T-helper 1 cell (primary cell): ENCODE results near the gene R3HDM2.
"Not testable (repeated sequence)": the region's sequence is repeated elsewhere in the genome, so short reads cannot be mapped to it uniquely, and the experiment has no call there.

ENCODE experiments used
- DNase-seq, 5 donors: peaks; one replicate each; pipeline ENCODE4 v3.0.0-alpha.2; 2012 to 2020

Gene R3HDM2

DNA sequence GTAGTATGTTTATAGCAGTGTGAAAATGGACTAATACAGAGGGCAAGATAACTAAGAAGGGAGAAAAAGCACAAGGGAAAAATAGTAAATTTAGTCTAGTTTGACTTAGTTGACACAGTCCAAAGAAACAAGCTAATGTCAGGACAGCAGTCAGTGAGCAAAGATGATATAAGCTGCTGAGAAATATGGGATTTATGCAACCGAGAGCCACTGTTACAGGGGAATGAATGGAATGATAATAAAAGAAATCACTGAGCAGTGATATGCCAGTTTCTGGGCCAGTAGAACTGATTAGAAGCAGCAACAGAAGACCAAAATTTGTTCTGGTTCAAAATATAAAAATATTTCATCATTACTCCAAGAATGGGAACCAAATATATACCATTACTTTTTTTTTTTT, 60.1 kb downstream of the R3HDM2 start:
- no peak for DNase-seq

DNA sequence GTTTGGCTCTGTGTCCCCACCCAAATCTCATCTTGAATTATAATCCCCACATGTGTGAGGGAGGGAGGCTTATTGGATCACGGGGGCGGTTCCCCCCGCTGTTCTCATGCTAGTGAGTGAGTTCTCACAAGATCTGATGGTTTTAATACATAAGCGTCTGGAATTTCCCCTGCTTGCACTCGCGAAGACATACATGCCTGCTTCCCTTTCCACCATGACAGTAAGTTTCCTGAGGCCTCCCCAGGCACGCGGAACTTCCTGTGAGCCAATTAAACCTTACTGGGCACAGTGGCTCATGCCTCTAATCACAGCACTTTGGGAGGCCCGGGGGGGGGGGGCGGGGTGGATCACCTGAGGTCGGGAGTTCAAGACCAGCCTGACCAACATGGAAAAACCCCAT, 60.8 kb downstream of the R3HDM2 start:
- DNase-seq, result no peak

DNA sequence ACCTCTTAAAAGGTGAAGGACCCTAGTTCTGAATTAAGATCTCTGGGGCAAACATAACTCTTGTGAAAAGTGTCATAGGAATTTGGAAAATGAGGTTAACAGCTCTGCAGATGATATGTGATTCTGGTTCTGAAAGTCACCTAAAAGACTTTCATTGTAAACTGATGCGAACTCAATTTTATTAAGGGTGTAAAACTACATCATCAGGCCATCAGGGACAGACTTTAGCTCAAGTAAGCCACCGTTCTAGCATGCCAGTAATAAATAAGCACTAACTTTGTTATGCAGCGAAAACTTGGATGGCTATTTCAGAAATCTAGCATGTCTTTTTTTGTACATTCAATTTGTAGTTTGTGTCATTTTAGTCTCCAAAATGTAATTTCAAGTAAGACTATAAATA, 61.6 kb downstream of the R3HDM2 start:
- no peak for DNase-seq

DNA sequence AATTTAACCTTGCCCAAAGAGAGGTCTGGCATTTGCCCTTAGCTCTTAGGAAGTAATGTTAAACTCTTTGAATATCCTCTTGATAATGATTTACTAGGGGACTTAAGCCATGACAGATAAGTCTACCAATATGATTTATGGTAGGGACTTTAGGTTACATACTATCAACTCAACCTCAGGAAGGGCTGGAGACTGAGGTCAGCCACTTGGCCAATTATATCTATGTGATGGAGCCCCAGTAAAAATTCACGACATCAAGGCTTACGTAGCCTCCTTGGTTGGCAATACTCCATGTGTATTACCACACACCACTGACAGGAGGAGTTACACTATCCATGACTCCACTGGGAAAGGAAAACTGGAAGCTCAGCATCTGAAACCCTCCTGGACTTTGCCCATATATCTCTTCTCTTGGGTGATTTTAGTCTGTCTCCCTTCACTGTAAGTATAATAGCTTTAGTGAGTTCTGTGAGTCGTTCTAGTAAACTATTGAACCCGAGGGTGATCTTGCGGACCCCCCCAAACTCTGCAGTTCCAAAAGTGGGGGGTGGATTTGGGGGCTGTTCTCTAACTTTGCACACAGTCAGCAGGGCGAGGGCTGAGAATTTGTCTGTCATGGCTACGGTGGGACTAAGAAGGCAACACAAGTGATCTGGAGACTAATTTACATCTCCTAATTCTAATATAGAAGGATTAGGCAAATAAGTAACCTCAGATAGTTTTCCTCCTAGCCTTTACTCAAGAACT, 62.3 kb downstream of the R3HDM2 start:
- DNase-seq, result no peak

DNA sequence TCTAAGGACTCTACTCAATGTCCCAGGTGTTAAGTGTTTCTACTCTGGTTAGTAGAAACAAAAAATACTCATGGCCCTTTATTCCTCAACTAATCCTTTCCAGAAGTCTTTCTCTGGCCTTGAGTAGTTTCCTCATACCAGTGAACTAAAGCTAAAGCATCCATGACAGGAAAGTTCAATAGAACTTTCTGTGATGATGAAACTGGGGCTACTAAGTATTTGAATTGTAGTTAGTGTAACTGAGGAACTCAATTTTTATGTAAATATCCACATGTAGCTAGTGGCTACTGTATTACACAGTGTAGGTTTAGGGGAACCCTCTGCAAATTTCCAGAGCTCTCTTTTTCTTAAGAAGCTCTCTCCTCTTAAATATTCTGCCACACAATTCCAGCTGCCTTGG, 63.7 kb downstream of the R3HDM2 start:
- DNase-seq, result no peak

DNA sequence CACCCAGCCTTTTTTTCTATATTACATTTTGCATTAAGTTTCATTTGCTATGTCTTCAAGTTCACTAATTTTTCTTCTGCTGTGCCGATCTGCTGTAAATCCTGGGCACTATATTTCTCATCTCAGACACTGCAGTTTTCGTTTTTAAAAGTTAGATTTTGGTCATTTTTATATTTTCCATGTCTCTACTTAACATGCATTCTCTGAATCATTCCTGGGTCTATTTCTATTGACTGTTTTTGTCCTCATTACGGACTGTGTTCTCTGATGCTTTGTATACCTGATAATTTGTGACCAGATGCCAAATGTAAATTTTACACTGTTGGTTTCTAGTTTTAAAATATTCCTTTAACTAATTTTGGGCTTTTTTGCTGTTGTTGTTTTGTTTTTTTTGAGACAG, 64.5 kb downstream of the R3HDM2 start:
- no peak for DNase-seq

DNA sequence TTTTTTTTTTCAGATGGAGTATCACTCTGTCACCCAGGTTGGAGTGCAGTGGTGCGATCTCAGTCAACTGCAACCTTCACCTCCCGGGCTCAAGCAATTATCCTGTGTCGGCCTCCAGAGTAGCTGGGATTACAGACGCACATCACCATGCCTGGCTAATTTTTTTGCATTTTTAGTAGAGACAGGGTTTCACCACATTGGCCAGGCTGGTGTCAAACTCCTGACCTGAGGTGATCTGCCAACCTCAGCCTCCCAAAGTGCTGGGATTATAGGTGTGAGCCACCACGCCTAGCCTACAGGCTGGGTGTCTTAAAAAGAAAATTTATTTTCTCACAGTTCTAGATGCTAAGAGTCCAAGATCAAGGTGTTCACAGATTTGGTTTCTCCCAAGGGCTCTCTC, 66.7 kb downstream of the R3HDM2 start:
- not testable (repeated sequence) for DNase-seq

DNA sequence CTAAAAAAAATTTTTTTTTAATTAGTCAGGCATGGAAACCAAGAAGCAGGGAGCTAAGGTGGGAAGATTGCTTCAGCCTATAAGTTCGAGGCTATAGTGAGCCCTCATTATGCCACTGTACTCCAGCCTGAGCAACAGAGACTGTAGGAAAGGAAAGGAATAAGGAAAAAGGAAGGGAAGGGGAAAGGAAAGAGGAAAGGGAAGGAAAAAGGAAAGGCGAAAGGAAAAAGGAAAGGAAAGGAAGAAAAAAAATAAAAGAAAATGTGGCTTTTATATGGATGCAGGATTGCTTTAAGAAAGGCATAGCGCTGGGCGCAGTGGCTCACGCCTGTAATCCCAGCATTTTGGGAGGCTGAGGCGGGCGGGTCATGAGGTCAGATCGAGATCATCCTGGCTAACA, 70.4 kb downstream of the R3HDM2 start:
- DNase-seq, result no peak

DNA sequence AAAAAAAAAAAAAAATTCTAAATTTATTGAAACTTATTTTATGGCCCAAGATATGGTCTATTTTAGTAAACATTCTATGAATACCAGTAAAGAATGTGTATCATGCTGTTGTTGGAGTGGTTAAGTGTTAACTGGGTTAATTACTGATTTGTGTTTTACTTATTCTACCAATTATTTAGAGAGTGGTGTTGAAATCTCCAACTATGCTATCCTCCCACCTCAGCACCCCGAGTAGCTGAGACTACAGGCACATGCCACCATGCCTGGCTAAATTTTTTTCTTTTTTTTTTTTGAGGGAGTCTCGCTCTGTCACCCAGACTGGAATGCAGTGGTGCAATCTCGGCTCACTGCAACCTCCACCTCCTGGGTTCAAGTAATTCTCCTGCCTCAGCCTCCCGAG, 72.2 kb downstream of the R3HDM2 start:
- no peak for DNase-seq

DNA sequence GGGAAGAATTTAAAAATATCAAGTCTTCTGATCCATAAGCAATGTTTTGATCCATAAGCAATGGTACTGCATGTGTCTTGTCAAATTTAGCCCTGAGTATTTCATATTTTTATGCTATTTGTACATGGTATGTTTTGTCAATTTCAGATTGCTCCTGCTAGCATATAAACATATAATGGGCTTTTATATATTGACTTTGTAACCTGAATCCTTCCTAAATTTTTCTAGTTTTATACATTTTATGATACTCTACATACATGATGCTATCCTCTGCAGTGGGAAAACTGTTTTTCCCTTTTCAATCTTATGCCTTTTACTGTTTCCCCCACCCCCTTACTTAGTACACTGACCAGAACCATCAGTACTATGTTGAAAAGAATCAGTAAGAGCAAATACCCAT, 75.1 kb downstream of the R3HDM2 start:
- no peak for DNase-seq

DNA sequence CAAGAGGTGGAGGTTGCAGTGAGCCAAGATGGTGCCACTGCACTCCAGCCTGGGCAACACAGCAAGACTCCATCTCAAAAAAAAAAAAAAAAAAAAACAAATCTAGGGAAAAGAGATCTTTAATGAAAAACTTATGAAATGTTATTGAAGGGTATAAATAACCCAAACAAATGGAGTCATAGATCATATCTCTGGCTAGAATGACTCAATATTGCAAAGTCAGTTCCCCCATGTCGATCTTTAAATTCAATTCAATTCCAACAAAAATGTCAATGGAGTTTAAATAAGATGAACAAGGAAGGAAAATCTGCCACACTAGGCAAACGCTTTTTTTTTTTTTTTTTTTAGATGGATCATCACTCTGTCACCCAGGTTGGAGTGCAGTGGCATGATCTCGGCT, 78.7 kb downstream of the R3HDM2 start:
- DNase-seq, result no peak

DNA sequence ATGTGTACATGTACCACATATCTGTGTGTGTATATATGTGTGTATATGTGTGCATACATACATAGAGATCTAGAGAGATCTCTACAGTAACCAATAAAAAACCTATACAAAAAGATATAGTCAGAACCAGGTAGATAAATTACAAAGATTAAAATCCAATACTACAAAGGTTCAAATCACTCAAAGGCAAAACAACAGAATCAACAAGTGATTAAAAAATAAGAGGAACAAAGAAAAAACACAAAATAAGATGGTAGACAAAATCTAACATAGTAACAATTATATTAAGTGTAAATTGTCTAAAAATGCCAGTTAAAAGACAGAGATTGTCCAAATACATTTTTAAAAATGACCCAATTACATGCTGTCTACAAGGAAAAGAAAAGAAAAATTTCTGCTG, 83.6 kb downstream of the R3HDM2 start:
- DNase-seq, result no peak

DNA sequence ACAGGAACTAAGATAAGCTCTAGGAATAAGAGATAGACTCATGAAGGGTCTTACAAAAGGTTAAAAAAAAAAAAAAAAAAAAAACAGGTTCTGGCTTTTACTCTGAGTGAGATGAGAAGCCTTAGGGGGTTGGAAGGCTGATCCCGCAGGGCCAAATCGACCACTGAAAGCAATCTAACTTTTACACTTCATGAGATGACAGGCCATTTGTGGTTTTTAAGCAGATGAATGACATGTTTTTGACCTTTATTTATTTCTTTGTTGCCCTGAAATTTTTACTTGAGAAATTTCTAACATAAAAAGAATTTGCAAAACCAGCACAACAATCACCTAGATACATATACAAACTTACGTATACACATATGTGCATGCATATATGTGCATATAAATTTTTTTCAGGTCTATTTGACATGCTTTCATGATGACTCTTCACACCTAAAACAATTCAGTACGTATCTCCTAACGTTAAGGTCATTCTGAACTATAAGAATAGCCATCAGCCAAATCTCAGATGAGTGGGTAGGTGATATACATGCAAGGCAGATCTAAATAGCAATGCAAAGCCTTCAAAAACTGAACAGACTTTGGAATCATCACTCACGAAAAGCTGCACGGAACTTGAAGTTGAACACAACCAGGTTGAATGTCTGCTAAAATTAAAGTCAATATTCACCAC, 87.0 kb downstream of the R3HDM2 start:
- DNase-seq, result no peak

DNA sequence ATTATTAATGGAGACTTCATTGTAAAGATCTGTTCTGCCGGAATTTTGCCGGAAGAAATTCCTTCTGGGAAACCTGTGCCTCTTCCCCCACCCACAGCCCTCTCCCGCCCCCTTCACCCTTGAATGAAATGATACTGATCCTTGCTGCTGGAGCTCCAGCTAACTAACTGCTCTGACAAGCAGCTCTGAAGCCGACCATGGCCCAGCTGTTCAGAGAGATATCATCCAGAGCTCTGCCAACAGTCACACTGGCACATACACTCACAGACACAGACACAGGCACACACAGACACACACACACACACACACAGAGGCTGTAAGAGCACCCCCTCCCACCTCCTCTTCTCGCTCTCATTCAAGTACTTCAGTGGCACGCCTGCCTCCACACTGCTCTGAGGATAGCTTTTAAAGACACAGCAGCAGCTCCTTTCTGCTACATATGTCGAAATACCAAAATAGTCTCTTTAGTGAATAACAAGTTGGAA, 88.6 kb downstream of the R3HDM2 start:
- no peak for DNase-seq

DNA sequence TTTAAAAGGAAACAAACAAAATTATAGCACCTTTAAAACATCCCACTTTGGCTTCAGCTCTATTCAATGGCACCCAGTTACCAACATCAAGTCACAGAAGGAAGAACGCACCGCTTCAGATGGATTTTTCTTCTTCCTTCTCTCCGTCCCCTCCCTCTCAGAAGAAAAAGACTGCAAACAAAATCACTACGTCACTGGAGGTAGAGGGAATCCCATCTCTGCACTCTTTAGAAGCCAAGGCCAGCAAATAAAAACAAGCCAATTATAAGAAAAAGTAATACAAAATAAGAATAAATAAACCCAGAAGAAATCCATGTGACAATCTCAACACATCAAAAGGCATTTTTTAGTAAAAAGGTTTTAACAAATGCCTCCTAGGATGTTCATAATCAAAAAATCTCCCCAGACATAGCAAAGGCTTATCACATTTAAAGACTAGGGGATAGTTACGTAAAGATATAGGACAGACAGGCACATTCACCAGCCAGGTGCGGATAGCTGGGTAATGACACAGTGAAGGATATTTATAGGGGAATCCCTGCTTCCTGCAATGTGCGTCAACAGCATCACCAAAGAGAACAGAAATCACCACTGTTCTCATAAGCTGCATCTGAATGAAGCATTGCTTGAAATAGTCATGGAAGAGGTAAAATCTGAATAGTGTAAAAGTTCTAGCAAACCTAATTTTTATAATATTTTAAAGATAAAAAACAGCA, 89.4 kb downstream of the R3HDM2 start:
- DNase-seq, result no peak

DNA sequence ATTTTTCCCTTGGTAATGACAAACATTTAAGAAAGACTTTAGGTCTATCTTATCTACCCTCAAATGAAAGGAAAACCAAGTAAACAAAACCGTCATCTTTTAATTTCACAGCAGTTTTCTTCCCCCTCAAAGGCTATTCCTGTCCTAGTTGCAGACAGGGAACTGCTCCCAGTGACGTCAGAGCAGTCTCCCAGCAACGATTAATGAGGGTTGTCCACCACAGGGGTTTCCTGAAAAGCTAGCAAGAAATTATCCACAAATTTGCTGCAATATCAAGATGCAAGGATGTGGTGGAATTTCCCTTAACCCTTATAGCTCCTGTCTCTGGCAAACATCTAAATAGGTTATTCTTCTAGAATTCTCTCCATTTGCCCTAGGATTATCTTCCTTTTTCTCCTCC, 90.7 kb downstream of the R3HDM2 start:
- DNase-seq, result no peak

DNA sequence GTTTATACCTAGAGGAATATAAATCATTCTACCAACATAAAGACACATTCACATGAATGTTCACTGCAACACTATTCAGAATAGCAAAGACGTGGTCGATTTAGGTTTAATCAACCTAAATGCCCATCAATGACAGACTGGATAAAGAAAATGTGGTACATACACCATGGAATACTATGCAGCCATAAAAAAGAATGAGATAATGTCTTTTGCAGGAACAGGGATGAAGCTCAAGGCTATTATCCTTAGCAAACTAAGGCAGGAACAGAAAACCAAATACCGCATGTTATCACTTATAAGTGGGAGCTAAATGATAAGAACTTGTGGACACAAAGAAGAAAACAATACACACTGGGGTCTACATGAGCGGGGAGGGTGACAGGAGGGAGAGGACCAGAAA, 94.5 kb downstream of the R3HDM2 start:
- DNase-seq, result not testable (repeated sequence)

DNA sequence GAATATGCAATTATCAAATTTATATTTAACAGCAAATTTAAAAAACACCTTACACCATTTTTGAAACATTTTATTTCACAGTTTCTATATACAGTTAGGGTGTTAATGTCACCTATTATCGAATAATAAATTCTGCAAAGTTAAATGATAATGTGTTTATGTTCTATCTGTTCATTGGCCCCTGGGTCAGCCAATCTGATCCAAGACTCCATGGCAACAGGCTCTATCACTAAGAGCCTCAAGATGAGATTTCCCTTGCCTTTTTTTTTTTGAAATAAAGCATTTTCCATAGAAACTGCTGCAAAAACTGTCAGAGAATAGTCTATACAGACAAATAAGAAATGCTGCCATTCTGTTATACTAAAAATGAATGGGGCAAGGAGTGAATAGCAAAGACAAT, 96.6 kb downstream of the R3HDM2 start:
- no peak for DNase-seq

DNA sequence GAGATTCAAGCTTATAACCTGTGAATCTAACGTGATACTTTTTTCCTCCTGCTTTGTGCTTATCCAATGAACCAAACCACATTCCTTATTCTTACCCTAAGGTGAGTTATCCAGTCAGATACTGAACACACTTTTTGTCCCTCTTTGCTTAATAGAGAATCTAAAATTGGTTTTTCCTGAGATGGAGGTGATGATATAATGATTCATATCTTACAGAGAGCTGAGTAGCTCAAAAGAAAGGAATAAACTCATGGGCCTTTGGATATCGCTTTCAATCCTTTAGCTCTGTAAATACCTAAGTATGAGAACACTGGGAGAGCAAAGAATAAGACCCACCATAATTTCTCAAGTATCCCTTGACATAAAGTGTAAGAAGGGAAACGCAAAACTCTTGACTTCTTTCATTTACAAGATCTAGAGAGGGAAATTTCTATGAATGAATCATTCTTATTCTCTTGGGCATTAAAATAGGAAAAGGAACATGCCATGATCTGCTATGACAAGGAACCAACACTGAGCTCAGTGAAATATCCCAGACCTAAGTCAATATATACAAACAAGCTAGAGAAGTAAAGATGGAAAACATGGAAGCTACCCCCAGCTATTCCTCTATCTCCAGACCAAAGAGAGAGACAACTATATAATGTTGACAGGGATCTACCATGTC, 98.1 kb downstream of the R3HDM2 start:
- no peak for DNase-seq

DNA sequence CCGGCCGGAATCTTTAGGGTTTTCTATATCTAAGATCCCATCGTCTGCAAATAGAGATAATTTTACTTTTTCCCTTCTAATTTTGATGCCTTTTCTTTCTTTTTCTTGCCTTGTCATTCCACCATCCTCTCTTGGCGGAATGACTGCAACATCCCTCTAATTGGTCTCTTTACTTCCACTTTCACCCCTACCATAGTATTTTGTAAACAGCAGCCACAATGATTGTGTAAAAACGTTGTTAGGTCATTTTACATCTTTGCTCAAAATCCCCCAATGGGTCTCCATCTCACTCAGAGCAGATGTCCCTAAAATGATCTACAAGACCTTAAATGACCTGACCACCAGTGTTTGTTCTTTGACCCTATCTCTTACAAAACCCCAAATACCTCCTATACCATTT, 99.9 kb downstream of the R3HDM2 start:
- DNase-seq, result no peak

DNA sequence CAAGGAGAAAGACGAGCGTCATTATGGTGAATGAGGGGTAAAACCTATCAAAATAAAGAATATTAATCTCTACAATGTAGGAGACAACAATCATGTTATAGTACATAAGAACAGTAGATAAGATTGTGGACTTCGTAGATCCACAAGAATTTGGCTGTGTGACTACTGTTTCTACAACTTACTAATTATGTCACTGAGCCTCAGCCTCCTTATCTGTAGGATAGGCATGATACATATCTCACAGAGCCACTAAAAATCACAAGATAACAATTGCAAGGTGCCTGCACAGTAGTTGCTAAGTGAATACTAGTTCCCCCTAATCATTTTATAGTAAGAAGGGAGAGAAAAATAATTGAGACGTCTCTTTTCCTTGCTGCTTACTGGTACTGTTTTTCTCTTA, 101.6 kb downstream of the R3HDM2 start:
- DNase-seq, result no peak

DNA sequence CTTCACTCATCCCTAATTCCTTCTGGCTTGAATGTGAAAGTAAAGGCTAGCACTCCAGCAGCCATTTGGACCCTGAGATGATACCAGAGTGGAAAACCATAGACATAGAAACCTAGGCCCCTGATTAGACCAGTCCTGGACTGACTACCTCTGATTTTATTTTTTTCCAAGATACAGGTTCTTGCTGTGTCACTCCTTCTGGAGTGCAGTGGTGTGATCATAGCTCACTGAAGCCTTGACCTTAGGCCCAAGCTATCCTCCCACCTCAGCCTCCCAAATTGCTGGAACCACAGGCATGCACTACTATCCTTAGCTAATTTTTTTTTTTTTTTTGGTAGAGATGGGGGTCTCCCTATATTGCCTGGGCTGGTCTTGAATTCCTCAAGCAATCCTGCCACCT, 105.4 kb downstream of the R3HDM2 start:
- DNase-seq, result no peak

DNA sequence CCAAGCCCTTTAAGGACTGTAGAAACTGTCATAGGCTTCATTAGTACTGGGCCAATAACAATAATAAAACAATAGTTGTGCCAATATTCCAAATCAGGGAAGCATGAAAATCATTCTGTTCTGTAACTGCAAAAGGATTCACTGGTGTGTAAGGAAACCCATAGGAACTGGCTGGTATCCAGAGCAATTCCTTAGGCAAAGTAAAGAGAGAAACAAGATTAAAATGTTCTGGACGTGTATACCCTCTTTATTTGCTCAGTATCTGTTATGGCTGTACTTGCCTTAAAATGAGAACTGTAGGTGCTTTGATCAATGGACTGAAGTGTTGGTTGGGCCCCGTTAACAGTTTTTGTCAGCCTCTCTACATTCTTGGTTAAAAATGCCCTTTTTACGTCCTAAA, 107.4 kb downstream of the R3HDM2 start:
- no peak for DNase-seq
